Neural progenitor cell (in vitro differentiated cells): Measurements from ENCODE around the gene SCAMP3. TPM values are rescaled to one million over a fixed set of nuclear protein-coding genes. Genes with fewer than 3 reads are reported as not detected.
"Not testable (repeated sequence)": the region's sequence is repeated elsewhere in the genome, so short reads cannot be mapped to it uniquely, and the experiment has no call there.

Experiments used
- DNase-seq: peaks from one replicate; pipeline ENCODE4 v3.0.0-alpha.2; 2016; ENCODE audit warnings: low spot score
- H2AFZ ChIP-seq: fragments of 200-600 bp; sonication (generic); replicated peaks from 2 replicates; pipeline ENCODE4 v1.6.1; 2016; ENCODE audit warnings: antibody characterized with exemption
- H3F3A ChIP-seq: fragments of 200-600 bp; sonication (generic); 2 replicates; pipeline ENCODE4 v1.6.1; 2016; ENCODE audit warnings: antibody characterized with exemption, low read depth
- H3K27ac ChIP-seq: fragments of 200-600 bp; sonication (generic); 2 replicates; pipeline ENCODE4 v1.5.1; 2016; ENCODE audit warnings: mild to moderate bottlenecking
- H3K27me3 ChIP-seq: fragments of 200-600 bp; sonication (generic); 2 replicates; pipeline ENCODE4 v1.6.1; 2016; ENCODE audit warnings: mild to moderate bottlenecking, moderate library complexity
- H3K36me3 ChIP-seq: fragments of 200-600 bp; sonication (generic); 2 replicates; pipeline ENCODE4 v1.5.1; 2016
- H3K4me1 ChIP-seq: fragments of 200-600 bp; sonication (generic); 2 replicates; pipeline ENCODE4 v1.6.1; 2016; ENCODE audit warnings: mixed run types
- H3K4me2 ChIP-seq: fragments of 200-600 bp; sonication (generic); 2 replicates; pipeline ENCODE4 v1.6.1; 2016
- H3K4me3 ChIP-seq: fragments of 200-600 bp; sonication (generic); 2 replicates; pipeline ENCODE4 v1.5.1; 2016
- H3K79me2 ChIP-seq: fragments of 200-600 bp; sonication (generic); 2 replicates; pipeline ENCODE4 v1.6.1; 2016; ENCODE audit warnings: low read depth
- H3K9ac ChIP-seq: fragments of 200-600 bp; sonication (generic); 2 replicates; pipeline ENCODE4 v1.6.1; 2016
- H3K9me3 ChIP-seq: fragments of 200-600 bp; sonication (generic); 2 replicates; pipeline ENCODE4 v1.5.1; 2016; ENCODE audit warnings: low read depth
- H4K20me1 ChIP-seq: fragments of 200-600 bp; sonication (generic); 2 replicates; pipeline ENCODE4 v1.6.1; 2016; ENCODE audit warnings: low read depth
- H3K27ac Mint-ChIP-seq: 3 replicates; pipeline ENCODE4 v1.8.0; 2021; ENCODE audit warnings: mixed read lengths
- H3K27me3 Mint-ChIP-seq: 2 replicates; pipeline ENCODE4 v1.8.0; 2022; ENCODE audit warnings: low read depth, mild to moderate bottlenecking, inconsistent platforms, moderate library complexity, mixed read lengths; ENCODE audit not compliant: insufficient read depth
- H3K36me3 Mint-ChIP-seq: 3 replicates; pipeline ENCODE4 v1.8.0; 2021; ENCODE audit warnings: mixed read lengths
- H3K4me1 Mint-ChIP-seq: 3 replicates; pipeline ENCODE4 v1.8.0; 2021; ENCODE audit warnings: mixed read lengths
- H3K4me3 Mint-ChIP-seq: 3 replicates; pipeline ENCODE4 v1.8.0; 2021; ENCODE audit warnings: mild to moderate bottlenecking, moderate library complexity, mixed read lengths
- H3K9me3 Mint-ChIP-seq: 3 replicates; pipeline ENCODE4 v1.8.0; 2020; ENCODE audit warnings: mixed read lengths
- EZH2 ChIP-seq: fragments of 200-600 bp; sonication (generic); IDR thresholded peaks from 2 replicates; pipeline ENCODE4 v1.6.1; 2017; ENCODE audit warnings: antibody characterized with exemption, mild to moderate bottlenecking, moderate library complexity
- EZH2phosphoT487 ChIP-seq: fragments of 200-600 bp; sonication (generic); IDR thresholded peaks from 2 replicates; pipeline ENCODE4 v1.6.1; 2017; ENCODE audit warnings: antibody characterized with exemption
- total RNA-seq: library from RNA; depleted of rRNA; stranded (reverse); fragments of >200 nt; gene quantifications from 2 replicates; pipeline ENCODE4 v1.2.3, GENCODE V29; 2015; ENCODE audit warnings: low replicate concordance
- TF ChIP-seq, protein P1 (sequence below): fragments of 200-600 bp; sonication (generic); IDR thresholded peaks from 2 replicates; pipeline ENCODE4 v1.5.1; 2017; ENCODE audit warnings: antibody characterized with exemption, mild to moderate bottlenecking

Gene SCAMP3
- total RNA-seq, 1 donor from 2014 or later = 21.8 TPM

DNA sequence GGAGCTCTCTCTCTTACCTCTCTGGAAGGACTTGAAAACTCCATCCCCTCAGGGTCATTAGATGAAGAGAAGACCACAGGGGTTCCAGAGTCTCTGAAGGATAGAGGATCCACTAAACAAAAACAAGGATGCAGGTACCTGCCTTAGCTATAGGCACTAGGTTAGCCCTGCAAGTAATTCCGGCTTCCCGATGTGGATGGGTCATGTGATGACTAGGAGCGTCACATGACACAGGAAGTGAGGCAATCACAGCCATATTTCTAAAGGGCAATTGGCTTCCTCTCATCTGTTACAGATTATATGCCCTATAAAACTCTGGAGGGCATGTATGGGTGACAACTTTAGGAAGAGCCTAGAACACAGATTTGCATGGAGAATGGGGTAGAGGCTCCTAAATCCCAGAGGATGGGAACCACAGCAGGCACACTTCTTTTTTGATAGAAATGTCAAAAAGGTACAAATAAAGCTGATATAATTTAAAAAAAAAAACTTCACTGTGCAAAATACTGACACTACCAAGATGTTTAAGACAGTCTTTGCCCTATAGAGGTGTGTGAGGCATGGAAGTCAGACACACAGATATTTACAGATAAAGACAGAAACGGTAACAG is 21.0 kb downstream of the SCAMP3 start:
- H3K4me3 Mint-ChIP-seq = peak overlapping the region; percentile 83
- H3K27me3 Mint-ChIP-seq = peaks cover 10% of the 10 kb centered on the region
- peak overlapping the region; percentile 50 for H3K4me3 ChIP-seq
- TF ChIP-seq EZH2phosphoT487 (no peak), EZH2 (no peak)
- TF ChIP-seq, protein P1, sequence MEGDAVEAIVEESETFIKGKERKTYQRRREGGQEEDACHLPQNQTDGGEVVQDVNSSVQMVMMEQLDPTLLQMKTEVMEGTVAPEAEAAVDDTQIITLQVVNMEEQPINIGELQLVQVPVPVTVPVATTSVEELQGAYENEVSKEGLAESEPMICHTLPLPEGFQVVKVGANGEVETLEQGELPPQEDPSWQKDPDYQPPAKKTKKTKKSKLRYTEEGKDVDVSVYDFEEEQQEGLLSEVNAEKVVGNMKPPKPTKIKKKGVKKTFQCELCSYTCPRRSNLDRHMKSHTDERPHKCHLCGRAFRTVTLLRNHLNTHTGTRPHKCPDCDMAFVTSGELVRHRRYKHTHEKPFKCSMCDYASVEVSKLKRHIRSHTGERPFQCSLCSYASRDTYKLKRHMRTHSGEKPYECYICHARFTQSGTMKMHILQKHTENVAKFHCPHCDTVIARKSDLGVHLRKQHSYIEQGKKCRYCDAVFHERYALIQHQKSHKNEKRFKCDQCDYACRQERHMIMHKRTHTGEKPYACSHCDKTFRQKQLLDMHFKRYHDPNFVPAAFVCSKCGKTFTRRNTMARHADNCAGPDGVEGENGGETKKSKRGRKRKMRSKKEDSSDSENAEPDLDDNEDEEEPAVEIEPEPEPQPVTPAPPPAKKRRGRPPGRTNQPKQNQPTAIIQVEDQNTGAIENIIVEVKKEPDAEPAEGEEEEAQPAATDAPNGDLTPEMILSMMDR = no peak
- no peak overlapping the region for H3K27ac ChIP-seq
- peak overlapping the region; percentile 89 for H3K27ac Mint-ChIP-seq
- H3K9me3 ChIP-seq = no peaks in the 10 kb centered on the region
- H3K9ac ChIP-seq = peak overlapping the region; percentile 66
- peak; percentile 83 for DNase-seq
- H2AFZ ChIP-seq = peak overlapping the region; percentile 95
- H3K4me1 ChIP-seq = peaks cover 9% of the 10 kb centered on the region
- peak overlapping the region; percentile 84 for H3K4me2 ChIP-seq
- no peaks in the 10 kb centered on the region for H3K79me2 ChIP-seq
- peaks cover 2% of the 10 kb centered on the region for H3K9me3 Mint-ChIP-seq
- no peaks in the 10 kb centered on the region for H4K20me1 ChIP-seq
- peaks cover 6% of the 10 kb centered on the region for H3K36me3 Mint-ChIP-seq
- H3K4me1 Mint-ChIP-seq = peaks cover 44% of the 10 kb centered on the region
- H3F3A ChIP-seq = peaks cover 45% of the 10 kb centered on the region
- no peaks in the 10 kb centered on the region for H3K27me3 ChIP-seq
- no peaks in the 10 kb centered on the region for H3K36me3 ChIP-seq

GRCh38 chr1:155236451-155236850 is 25.7 kb downstream of the SCAMP3 start:
- Histone ChIP-seq H3K4me2 (no peak overlapping the region), H3K9me3 (no peaks in the 10 kb centered on the region), H3K27ac (no peak overlapping the region), H3K79me2 (no peaks in the 10 kb centered on the region), H3K9ac (no peak overlapping the region), H4K20me1 (no peaks in the 10 kb centered on the region), H3K4me1 (no peaks in the 10 kb centered on the region), H3K4me3 (no peak overlapping the region), H3K27me3 (no peaks in the 10 kb centered on the region), H3F3A (peaks cover 6% of the 10 kb centered on the region), H3K36me3 (no peaks in the 10 kb centered on the region), H2AFZ (no peak overlapping the region)
- TF ChIP-seq, protein P1 = no peak
- TF ChIP-seq EZH2phosphoT487 (no peak), EZH2 (no peak)
- H3K36me3 Mint-ChIP-seq = peaks cover 3% of the 10 kb centered on the region
- H3K4me1 Mint-ChIP-seq = peaks cover 12% of the 10 kb centered on the region
- H3K4me3 Mint-ChIP-seq = no peak overlapping the region
- H3K27me3 Mint-ChIP-seq = peaks cover 7% of the 10 kb centered on the region
- no peak overlapping the region for H3K27ac Mint-ChIP-seq
- H3K9me3 Mint-ChIP-seq = no peaks in the 10 kb centered on the region
- DNase-seq = no peak

- not testable (repeated sequence) for H3K27me3 ChIP-seq, H3K4me1 ChIP-seq, H4K20me1 ChIP-seq, H3K27ac Mint-ChIP-seq, H3K9ac ChIP-seq, H3K79me2 ChIP-seq, H3K4me3 ChIP-seq, H3K4me3 Mint-ChIP-seq, H3K36me3 ChIP-seq, DNase-seq, H3K4me1 Mint-ChIP-seq, H3K9me3 Mint-ChIP-seq, H2AFZ ChIP-seq, H3K4me2 ChIP-seq, H3K27ac ChIP-seq, H3K36me3 Mint-ChIP-seq, H3K9me3 ChIP-seq, H3F3A ChIP-seq, H3K27me3 Mint-ChIP-seq
Observed at GRCh38 chr1:155235375-155235774, 26.8 kb downstream of the SCAMP3 start.

DNA sequence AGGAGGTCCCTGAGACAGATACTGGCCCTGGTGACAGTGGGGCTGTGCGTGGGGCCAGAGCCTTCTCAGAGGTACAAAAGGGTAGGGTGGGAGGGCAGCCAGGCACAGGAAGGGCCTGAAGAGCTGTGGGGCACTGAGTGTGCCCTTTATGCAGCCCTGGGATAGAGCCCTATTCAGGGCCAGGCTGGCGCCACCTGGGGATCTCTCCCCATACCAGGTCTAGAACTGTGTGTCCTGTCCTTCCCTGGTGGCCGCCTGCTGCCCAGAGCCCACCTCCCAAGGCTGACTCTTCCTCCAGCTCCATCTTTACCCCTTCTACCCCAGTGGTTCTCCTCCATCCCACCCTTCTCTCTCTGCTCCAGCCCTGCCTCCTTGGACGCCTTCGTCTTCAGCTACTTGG is 28.7 kb downstream of the SCAMP3 start:
- not testable (repeated sequence) for H3K9me3 ChIP-seq, H3K36me3 ChIP-seq, H3K4me3 ChIP-seq, H3K4me1 ChIP-seq, H3K27me3 Mint-ChIP-seq, H3K4me1 Mint-ChIP-seq, H3K36me3 Mint-ChIP-seq, H3K4me2 ChIP-seq, H3K27ac ChIP-seq, H3K79me2 ChIP-seq, DNase-seq, H3F3A ChIP-seq, H3K9ac ChIP-seq, H3K27me3 ChIP-seq, H3K9me3 Mint-ChIP-seq, H3K27ac Mint-ChIP-seq, H4K20me1 ChIP-seq, H2AFZ ChIP-seq, H3K4me3 Mint-ChIP-seq

GRCh38 chr1:155232001-155232978 is 29.9 kb downstream of the SCAMP3 start:
- H3K9ac ChIP-seq, H3K9me3 ChIP-seq, H3K36me3 ChIP-seq, H3K27me3 ChIP-seq, H3K27ac ChIP-seq, H3K4me1 ChIP-seq, H3K79me2 ChIP-seq, DNase-seq, H3K27ac Mint-ChIP-seq, H2AFZ ChIP-seq, H3K36me3 Mint-ChIP-seq, H4K20me1 ChIP-seq, H3K4me2 ChIP-seq, H3K4me3 ChIP-seq, H3K4me3 Mint-ChIP-seq, H3F3A ChIP-seq, H3K9me3 Mint-ChIP-seq, H3K27me3 Mint-ChIP-seq: not testable (repeated sequence)
- peaks cover 12% of the 10 kb centered on the region for H3K4me1 Mint-ChIP-seq

DNA sequence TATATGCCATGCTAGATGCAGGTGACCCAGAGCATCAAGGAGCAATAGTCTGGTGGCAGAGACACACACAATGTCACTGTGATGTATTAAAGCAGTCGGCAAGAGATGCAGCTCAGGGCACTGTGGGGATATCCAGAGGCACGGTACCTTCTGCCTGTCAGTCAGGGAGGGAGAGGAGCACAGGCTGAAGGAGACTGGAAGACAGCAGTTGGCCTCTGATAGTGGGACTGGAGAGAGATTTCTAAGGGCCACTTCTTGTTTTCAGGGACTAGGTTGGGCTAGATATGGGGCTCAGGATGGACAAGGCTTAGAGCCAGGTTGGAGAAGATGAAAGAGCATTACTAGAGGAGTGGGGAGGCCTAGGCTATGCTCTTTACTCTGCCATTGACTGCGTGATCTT is 30.9 kb downstream of the SCAMP3 start:
- not testable (repeated sequence) for H3K27ac Mint-ChIP-seq, H3K9me3 Mint-ChIP-seq, H3K79me2 ChIP-seq

More for the DNA sequence above, 30.9 kb downstream of the SCAMP3 start:
- H3K36me3 ChIP-seq, H4K20me1 ChIP-seq, H3K27me3 ChIP-seq, H3K4me3 Mint-ChIP-seq, H3K36me3 Mint-ChIP-seq, H3K4me2 ChIP-seq, DNase-seq, H3K4me3 ChIP-seq, H3K27me3 Mint-ChIP-seq, H3K9ac ChIP-seq, H3K27ac ChIP-seq, H3K9me3 ChIP-seq, H2AFZ ChIP-seq: not testable (repeated sequence)
- peaks cover 19% of the 10 kb centered on the region for H3K4me1 Mint-ChIP-seq
- H3F3A ChIP-seq = peaks cover 20% of the 10 kb centered on the region
- peaks cover 11% of the 10 kb centered on the region for H3K4me1 ChIP-seq
